GM21390 (cell line): ENCODE data around the gene KCNA2.

Experiments
- ATAC-seq: cut with Tn5 transposase; IDR thresholded peaks from one replicate; pipeline ENCODE4 v1.9.1; 2021; ENCODE audit not compliant: unreplicated experiment

Gene KCNA2

GRCh38 chr1:110605901-110606656, at the start of gene KCNA2:
KCNA2 (minus strand) TSS chr1:110606358; CDS start chr1:110604782, 1,576 bp downstream.
- ATAC-seq, result no peak

- ATAC-seq, result no peak
Observed at GRCh38 chr1:110650609-110651008, 44.5 kb upstream of the KCNA2 start.

GRCh38 chr1:110648417-110648816, 42.3 kb upstream of the KCNA2 start:
- ATAC-seq, result no peak

- ATAC-seq, result no peak
Observed at GRCh38 chr1:110647254-110647891, 41.2 kb upstream of the KCNA2 start.

- ATAC-seq, result no peak
Observed at GRCh38 chr1:110645821-110646735, 39.9 kb upstream of the KCNA2 start.

GRCh38 chr1:110645211-110645610, 39.1 kb upstream of the KCNA2 start:
- no peak for ATAC-seq

GRCh38 chr1:110643879-110644472, 37.8 kb upstream of the KCNA2 start:
- no peak for ATAC-seq

- ATAC-seq, result no peak
Observed at GRCh38 chr1:110639724-110640386, 33.7 kb upstream of the KCNA2 start.

- ATAC-seq, result no peak
Observed at GRCh38 chr1:110638556-110638955, 32.4 kb upstream of the KCNA2 start.

- ATAC-seq, result no peak
Observed at GRCh38 chr1:110638058-110638457, 31.9 kb upstream of the KCNA2 start.

- ATAC-seq, result no peak
Observed at GRCh38 chr1:110637475-110637874, 31.3 kb upstream of the KCNA2 start.

- ATAC-seq, result no peak
Observed at GRCh38 chr1:110636149-110636935, 30.2 kb upstream of the KCNA2 start.

- no peak for ATAC-seq
Observed at GRCh38 chr1:110635434-110635833, 29.3 kb upstream of the KCNA2 start.

- ATAC-seq, result peak; percentile 69
Observed at GRCh38 chr1:110634455-110635311, 28.5 kb upstream of the KCNA2 start.

GRCh38 chr1:110634086-110634454, 27.9 kb upstream of the KCNA2 start:
- no peak for ATAC-seq

GRCh38 chr1:110633646-110634030, 27.5 kb upstream of the KCNA2 start:
- ATAC-seq, result no peak

GRCh38 chr1:110631836-110632620, 25.9 kb upstream of the KCNA2 start:
- ATAC-seq, result no peak
